HepG2 (cell line): Measurements from ENCODE around the gene BEAN1. TPM values are rescaled to one million over a fixed set of nuclear protein-coding genes. Genes with fewer than 3 reads are reported as not detected.
A peak's percentile ranks its signal among the peaks of the same experiment; 100 is the strongest.

Experiments used
- CBX5 ChIP-seq: sonication (generic); formaldehyde crosslinking; IDR thresholded peaks from 2 replicates; pipeline ENCODE4 v1.4.0; 2020; ENCODE audit warnings: missing genetic modification reagents, borderline replicate concordance
- FOXP1 ChIP-seq, 2 experiments: fragments of 450-650 bp in 1 of 2; IDR thresholded peaks; 2 replicates each; pipeline ENCODE4 v1.6.1; 2017 to 2018; ENCODE audit warnings: antibody characterized with exemption in 1 of 2
- GTF2F1 ChIP-seq: fragments of 150-350 bp; IDR thresholded peaks from 2 replicates; pipeline ENCODE4 v1.6.1; 2014; ENCODE audit warnings: low read length
- GZF1 ChIP-seq: sonication (generic); formaldehyde crosslinking; IDR thresholded peaks from 2 replicates; pipeline ENCODE4 v1.5.1; 2020; ENCODE audit warnings: mild to moderate bottlenecking, missing genetic modification reagents
- NCOA1 ChIP-seq: sonication (generic); formaldehyde crosslinking; IDR thresholded peaks from 2 replicates; pipeline ENCODE4 v1.9.0; 2021; ENCODE audit warnings: missing genetic modification reagents
- NCOR1 ChIP-seq: fragments of 200-600 bp; sonication (generic); IDR thresholded peaks from 2 replicates; pipeline ENCODE4 v1.7.0; 2017; ENCODE audit warnings: antibody characterized with exemption, low read length, borderline replicate concordance
- NFE2 ChIP-seq: sonication (generic); formaldehyde crosslinking; IDR thresholded peaks from 2 replicates; pipeline ENCODE4 v1.4.0; 2020; ENCODE audit warnings: missing genetic modification reagents
- REST ChIP-seq, 2 experiments: IDR thresholded peaks; 2 replicates each; pipeline ENCODE4 v1.6.1; 2011 to 2012; ENCODE audit warnings: low read length in 2 of 2, borderline replicate concordance in 1 of 2, low read depth in 1 of 2, mild to moderate bottlenecking in 1 of 2, moderate library complexity in 1 of 2
- SIN3A ChIP-seq: IDR thresholded peaks from 2 replicates; pipeline ENCODE4 v1.6.1; 2011; ENCODE audit warnings: low read depth, mild to moderate bottlenecking, control low read depth, low read length, borderline replicate concordance
- ZHX1 ChIP-seq: sonication (generic); formaldehyde crosslinking; IDR thresholded peaks from 2 replicates; pipeline ENCODE4 v1.8.1; 2022; ENCODE audit warnings: low read depth, mild to moderate bottlenecking, missing genetic modification reagents
- ZKSCAN1 ChIP-seq: fragments of 150-350 bp; IDR thresholded peaks from 2 replicates; pipeline ENCODE4 v1.6.1; 2014; ENCODE audit warnings: low read length
- ZNF558 ChIP-seq: sonication (generic); formaldehyde crosslinking; IDR thresholded peaks from 2 replicates; pipeline ENCODE4 v1.9.0; 2022; ENCODE audit warnings: mild to moderate bottlenecking, missing genetic modification reagents, borderline replicate concordance
- ZNF639 ChIP-seq: conservative IDR thresholded peaks from 2 replicates; pipeline ENCODE4 v1.6.1; 2018; ENCODE audit warnings: missing genetic modification reagents
- polyA plus RNA-seq, 8 experiments: library from polyadenylated mRNA; depleted of rRNA in 3 of 8; stranded (reverse) in 7 of 8; unstranded in 1 of 8; fragments of >200 nt; fragmentation: Illumina TruSeq in 4 of 8; extraction: Trizol in 4 of 8; gene quantifications; 2 replicates each; pipeline versions ENCODE4 v1.2.1 to v1.2.3, GENCODE V29; 2011 to 2016; ENCODE audit warnings: low read depth in 4 of 8, missing spikeins in 1 of 8, mixed read lengths in 1 of 8; ENCODE audit not compliant: insufficient read depth in 1 of 8
- total RNA-seq, 5 experiments: library from RNA; depleted of rRNA; stranded (reverse); fragments of >200 nt; fragmentation: Illumina TruSeq; extraction: Trizol; gene quantifications; 2 replicates each; pipeline ENCODE4 v1.2.3, GENCODE V29; 2016; ENCODE audit warnings: low read depth in 1 of 5
- TF ChIP-seq, protein P1 (sequence below): sonication (generic); formaldehyde crosslinking; IDR thresholded peaks from 2 replicates; pipeline ENCODE4 v1.4.0; 2020; ENCODE audit warnings: missing genetic modification reagents
- TF ChIP-seq, protein P2 (sequence below): sonication (generic); formaldehyde crosslinking; IDR thresholded peaks from 2 replicates; pipeline ENCODE4 v1.9.0; 2022; ENCODE audit warnings: missing genetic modification reagents, mild to moderate bottlenecking, borderline replicate concordance
- TF ChIP-seq, protein P3 (sequence below): IDR thresholded peaks from 2 replicates; pipeline ENCODE4 v1.6.1; 2016; ENCODE audit warnings: missing genetic modification reagents, missing compliant biosample characterization

Gene BEAN1
- total and polyA plus RNA-seq, 2 of the 13 experiments (the other 11 are each of a cell fraction or from before 2014, with no cell fraction given): 0.53 to 1.4 TPM

- TF ChIP-seq REST (IDR thresholded peaks at IDR 0.05; ENCODE audit: borderline replicate concordance in 1 of 2, low read depth in 1 of 2, low read length in 2 of 2): no peak
- TF ChIP-seq, protein P1, sequence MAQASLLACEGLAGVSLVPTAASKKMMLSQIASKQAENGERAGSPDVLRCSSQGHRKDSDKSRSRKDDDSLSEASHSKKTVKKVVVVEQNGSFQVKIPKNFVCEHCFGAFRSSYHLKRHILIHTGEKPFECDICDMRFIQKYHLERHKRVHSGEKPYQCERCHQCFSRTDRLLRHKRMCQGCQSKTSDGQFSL: no peak
- no peak for TF ChIP-seq NCOA1 (CRISPR knock-in tag)
- TF ChIP-seq ZKSCAN1: no peak
- TF ChIP-seq ZHX1 (CRISPR knock-in tag): 0 out of 2 replicates have a peak, but pooled peaks have one; percentile 52
- TF ChIP-seq NCOR1: no peak
- no peak for TF ChIP-seq GTF2F1
- TF ChIP-seq CBX5 (CRISPR knock-in tag): no peak
- TF ChIP-seq SIN3A: no peak
- peak; percentile 19; the same call in 1 of the 2 replicates for TF ChIP-seq FOXP1 (IDR thresholded peaks at IDR 0.05)
- peak; percentile 71 for TF ChIP-seq FOXP1 (CRISPR knock-in tag; IDR thresholded peaks at IDR 0.05)
- TF ChIP-seq, protein P2, sequence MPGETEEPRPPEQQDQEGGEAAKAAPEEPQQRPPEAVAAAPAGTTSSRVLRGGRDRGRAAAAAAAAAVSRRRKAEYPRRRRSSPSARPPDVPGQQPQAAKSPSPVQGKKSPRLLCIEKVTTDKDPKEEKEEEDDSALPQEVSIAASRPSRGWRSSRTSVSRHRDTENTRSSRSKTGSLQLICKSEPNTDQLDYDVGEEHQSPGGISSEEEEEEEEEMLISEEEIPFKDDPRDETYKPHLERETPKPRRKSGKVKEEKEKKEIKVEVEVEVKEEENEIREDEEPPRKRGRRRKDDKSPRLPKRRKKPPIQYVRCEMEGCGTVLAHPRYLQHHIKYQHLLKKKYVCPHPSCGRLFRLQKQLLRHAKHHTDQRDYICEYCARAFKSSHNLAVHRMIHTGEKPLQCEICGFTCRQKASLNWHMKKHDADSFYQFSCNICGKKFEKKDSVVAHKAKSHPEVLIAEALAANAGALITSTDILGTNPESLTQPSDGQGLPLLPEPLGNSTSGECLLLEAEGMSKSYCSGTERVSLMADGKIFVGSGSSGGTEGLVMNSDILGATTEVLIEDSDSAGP (CRISPR knock-in tag): no peak
- TF ChIP-seq, protein P3, sequence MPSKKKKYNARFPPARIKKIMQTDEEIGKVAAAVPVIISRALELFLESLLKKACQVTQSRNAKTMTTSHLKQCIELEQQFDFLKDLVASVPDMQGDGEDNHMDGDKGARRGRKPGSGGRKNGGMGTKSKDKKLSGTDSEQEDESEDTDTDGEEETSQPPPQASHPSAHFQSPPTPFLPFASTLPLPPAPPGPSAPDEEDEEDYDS: no peak
- no peak for TF ChIP-seq NFE2 (CRISPR knock-in tag)
- TF ChIP-seq ZNF639 (CRISPR knock-in tag): no peak
- TF ChIP-seq GZF1 (CRISPR knock-in tag): no peak
- TF ChIP-seq ZNF558: no peak
Observed at GRCh38 chr16:66513111-66513723, 86.1 kb downstream of the BEAN1 start (continued).
